HG03378 (cell line): ENCODE data around the gene ESRRA.

Source experiments
- ATAC-seq: cut with Tn5 transposase; IDR thresholded peaks from one replicate; pipeline ENCODE4 v1.9.1; 2021; ENCODE audit warnings: mild to moderate bottlenecking, moderate library complexity; ENCODE audit not compliant: unreplicated experiment

Gene ESRRA

GRCh38 chr11:64291262-64291751 lies 14.0 kb upstream of the ESRRA start, which contains the start of gene KCNK4:
Gene KCNK4, plus strand, starts transcription at chr11:64291302. Its CDS starts 1,717 bp downstream, at chr11:64293019.
- ATAC-seq = no peak

DNA sequence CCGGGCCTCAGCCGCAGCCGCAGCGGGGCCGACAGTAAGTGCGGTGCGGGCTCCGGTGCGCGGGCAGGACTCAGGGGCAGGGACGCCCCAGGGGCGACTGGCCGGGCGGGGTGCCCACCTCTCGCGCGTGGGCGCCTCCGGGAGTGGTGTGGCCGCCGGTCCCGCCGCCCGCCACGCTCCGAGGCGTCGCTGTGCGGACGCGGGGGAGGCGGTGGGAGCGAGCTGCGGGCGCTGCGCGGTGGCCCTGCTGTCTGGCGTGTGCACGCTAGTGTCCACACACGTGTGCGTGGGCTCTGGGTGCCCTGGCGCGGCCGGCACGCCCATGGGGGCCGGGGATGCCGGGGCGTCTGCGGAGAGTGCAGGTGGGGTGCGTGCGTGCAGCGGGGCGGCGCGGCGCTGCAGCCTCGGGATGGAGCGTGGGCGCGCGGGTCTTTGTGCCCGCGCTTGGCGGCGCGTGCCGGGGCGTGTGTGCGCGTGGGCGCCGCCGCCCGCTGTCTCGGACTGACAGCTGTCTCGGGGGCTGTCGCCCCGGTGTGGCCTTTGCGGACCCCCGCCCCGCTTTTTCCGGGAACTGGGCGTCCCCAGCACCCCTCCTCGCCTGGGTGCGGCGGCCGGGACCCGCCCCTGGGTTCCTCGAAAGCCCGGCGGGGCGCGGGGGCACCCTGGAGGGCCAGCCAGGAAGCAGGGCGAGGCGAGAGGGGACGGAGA lies 13.4 kb upstream of the ESRRA start:
- no peak for ATAC-seq

- ATAC-seq = no peak
Measured at GRCh38 chr11:64292460-64293254, 12.7 kb upstream of the ESRRA start.

DNA sequence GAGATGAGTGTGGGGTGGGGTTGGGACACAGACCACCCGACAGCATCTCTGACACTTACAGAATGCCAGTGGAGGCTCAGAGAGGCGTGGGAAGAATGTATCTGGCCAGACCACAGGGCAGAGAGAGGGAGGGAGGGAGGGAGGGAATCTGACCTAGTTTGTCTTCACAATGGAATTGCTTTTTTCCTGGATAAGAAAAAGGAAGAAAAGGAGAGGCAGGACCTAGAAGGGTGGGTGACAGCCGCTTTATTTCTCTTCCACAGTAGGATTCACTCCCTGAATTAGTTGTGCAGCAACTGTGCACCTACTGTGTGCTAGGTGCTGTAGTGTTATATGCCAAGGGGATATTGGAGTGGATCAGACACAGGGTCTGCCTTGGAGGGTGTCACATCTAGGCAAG lies 10.6 kb upstream of the ESRRA start:
- ATAC-seq = no peak

- ATAC-seq = no peak
Measured at GRCh38 chr11:64295760-64296159, 9.6 kb upstream of the ESRRA start.

GRCh38 chr11:64296236-64296635 lies 9.1 kb upstream of the ESRRA start:
- no peak for ATAC-seq

GRCh38 chr11:64296830-64297698 lies 8.3 kb upstream of the ESRRA start:
- ATAC-seq = no peak

DNA sequence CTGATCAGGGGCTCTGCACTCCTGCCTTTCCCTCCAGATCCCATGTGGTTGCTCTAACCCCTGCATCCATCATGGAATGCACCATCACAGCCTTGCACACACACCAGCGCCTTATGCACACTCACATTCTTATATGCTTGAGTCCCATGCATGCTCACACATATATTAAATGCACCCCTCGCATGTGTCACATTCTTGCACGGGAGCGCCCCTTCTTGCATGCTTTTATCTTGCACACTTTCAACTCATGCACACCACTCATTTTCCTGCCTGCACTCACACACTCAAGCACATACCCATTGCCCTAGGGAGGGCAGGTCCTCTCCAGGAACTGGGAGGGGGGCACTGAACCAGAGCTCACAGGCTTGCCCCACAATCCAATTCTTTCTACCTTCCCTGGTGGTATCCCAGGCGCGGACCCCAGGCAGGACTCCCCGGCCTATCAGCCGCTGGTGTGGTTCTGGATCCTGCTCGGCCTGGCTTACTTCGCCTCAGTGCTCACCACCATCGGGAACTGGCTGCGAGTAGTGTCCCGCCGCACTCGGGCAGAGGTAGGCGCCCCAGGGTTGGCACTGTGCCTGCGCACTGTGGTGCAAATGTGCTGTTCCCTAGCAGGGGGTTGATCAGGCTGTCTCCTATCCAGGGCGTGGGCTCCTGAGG lies 7.5 kb upstream of the ESRRA start:
- no peak for ATAC-seq

- no peak for ATAC-seq
Measured at GRCh38 chr11:64298966-64299846, 6.1 kb upstream of the ESRRA start.

DNA sequence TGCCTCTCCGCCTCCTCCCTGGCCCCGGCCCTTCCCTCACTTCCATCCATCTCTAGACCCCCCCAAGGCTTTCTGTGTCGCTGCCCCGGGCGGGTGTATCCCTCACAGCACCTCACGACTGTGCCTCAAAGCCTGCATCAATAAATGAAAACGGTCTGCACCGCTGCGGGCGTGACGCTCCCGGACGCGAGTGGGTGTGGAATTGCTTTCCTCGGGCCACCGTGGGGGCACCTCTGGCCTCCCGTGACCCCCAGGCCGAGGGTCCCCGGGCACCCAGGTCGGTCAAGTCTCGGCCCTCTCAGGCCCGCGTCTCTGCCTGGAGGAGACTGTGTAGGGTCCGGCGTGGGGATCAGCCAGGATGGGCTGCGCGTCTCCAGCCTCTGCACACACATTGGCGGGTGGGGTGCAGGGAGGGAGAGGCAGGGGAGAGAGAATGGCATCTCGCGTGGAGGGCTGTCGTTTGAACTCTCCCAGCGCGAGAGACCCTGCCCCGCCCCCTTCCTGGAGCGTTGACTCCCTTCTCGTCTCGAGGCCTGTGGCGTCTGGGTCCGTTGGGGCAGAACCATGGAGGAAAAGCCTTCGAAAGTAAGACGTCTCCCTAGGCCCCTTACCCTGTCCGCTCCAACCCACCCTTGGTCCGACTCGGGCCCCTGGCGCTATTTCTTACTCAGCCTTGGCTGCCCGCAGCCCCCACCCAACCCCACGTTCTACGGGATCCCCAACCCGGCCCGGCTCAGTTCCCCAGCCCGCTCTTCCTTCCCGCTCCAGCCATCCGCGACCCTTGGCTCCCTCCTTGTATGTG lies 5.3 kb upstream of the ESRRA start, which contains the start of gene CATSPERZ:
TSS of gene CATSPERZ (plus strand) at position 512 of the 802 bp plus-strand sequence. CDS start at position 565, 53 bp downstream.
- ATAC-seq = no peak

DNA sequence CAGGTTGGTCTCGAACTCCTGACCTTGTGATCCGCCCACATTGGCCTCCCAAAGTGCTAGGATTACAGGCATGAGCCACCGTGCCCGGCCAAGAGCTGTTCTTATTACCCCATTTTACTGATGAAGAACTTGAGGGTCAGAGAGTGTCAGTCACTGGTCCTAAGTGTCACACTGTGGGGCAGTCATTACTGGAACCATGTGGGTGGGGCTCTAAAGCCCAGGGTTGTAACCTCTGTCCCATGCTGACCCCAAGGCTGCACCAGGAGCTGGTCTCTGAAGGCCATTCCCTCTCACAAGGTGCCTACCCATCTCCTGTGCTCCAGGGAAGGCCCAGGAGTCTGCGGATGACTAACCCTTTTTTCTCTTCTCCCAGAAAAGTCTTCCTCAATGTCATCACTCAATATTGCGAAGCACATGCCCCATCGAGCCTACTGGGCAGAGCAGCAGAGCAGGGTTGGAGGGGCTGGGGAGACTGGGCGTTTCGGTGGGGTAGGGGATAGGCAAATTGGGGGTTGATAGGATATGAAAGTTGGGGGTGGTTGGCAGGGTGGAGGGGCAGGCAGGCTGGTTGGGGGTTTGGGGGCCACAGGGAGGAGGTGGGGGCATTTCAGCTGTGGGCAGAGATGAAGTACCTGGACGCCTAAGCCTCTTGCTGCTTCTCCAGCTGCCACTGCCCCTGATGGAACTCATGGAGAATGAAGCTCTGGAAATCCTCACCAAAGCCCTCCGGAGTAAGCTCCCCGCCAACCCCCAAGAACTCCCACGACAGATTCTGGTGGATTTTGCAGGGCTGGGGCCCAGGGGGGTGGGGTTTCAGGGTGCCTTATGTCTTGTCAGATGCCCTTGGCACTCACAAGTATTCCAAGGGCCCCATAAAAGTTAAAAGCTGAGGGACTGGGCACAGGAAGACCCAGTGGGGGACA lies 2.0 kb upstream of the ESRRA start:
- ATAC-seq = no peak

DNA sequence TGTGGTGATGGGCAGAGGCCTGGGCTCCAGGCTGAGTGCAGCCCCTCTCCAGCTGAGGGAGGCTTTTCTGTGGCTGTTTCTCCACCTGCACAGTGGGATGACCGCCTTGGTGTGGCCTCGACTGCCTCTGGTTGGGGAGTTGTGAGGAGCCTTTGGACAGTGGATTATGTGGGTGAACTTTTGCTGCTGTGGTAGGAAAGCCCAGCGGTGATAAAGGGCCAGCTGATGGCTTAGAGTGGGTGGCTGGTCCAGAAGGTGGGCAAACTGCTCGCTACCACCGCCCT lies 1.4 kb upstream of the ESRRA start:
- ATAC-seq = no peak

DNA sequence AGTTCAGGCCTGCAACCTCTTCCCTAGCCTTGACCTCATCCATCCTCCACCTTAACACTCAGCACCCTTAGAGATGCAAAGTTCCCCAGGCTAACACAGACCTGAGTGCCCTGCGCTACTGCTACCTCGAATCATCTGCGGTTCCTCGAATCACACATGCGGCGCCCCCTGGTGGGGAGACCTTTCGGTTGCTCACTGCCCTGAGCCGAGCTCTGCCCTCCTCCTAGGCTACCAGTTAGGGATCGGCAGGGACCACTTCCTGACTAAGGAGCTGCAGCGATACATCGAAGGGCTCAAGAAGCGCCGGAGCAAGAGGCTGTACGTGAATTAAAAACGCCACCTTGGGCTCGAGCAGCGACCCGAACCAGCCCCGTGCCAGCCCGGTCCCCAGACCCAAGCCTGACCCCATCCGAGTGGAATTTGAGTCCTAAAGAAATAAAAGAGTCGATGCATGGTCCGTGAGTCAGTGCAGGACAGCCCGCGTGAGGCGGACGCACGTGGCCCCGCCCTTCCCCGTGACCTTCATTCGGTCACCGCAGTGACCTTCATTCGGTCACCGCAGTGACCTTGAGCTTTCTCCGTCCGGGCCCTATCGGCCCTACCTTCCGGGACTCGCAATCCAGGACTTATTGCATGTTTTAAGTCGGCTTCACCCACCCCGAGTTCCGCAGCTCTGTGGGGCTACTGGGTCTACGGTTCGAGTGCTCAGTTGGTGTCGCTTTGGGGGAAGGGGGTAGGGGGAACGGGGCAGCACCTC lies 830 bp upstream of the ESRRA start:
- ATAC-seq = peak; percentile 38

DNA sequence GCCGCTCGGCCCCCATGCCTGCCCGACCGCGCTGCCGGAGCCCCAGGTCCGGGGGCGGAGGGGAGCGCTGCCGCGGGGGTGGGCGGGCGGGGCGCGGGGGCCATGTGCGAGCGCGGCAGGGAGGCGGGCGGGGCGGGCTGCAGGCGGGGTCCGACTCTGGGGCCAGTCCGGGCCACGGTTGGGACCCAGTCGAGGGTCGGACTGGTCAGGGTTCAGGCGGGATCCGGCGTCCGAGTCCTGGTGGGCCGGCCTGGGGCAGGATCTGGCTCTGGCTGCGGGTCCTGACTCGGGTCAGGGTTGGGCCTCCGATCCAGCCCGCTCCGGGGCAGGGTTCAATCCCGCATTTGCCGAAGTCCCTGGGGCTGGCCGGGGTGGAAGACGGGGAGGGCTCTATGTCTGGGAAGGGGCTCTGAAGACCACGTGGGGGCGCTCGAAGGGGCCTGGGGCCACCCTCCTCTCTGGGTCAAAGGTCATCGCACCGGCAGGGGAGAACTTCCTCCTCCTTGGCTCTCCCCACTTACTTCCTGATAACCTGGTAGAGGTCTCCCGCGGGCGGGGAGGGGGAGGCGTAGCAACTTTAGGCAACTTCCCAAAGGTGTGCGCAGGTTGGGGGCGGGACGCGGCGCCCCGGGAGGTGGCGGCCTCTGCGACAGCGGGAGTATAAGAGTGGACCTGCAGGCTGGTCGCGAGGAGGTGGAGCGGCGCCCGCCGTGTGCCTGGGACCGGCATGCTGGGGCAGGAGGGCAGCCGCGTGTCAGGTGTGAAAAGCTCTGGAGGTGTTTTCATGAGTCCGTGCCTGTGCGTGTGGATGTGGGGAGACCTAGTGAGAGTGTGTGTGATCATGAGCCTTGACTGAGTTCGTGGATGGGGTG lies 603 bp downstream of the ESRRA start:
- no peak for ATAC-seq

- ATAC-seq = no peak
Measured at GRCh38 chr11:64306563-64306875, 1.2 kb downstream of the ESRRA start.

GRCh38 chr11:64306876-64307622 lies 1.7 kb downstream of the ESRRA start:
- ATAC-seq = no peak
